Fibroblast of villous mesenchyme (primary cell): Measurements from ENCODE around the gene UBE2L6. TPM values are rescaled to one million over a fixed set of nuclear protein-coding genes. Genes with fewer than 3 reads are reported as not detected.

Experiments used
- DNase-seq: peaks from one replicate; pipeline ENCODE4 v3.0.0-alpha.2; 2010; ENCODE audit warnings: low read depth
- H3K4me3 ChIP-seq: 2 replicates; pipeline ENCODE4 v1.5.1; 2011; ENCODE audit warnings: low read depth, mild to moderate bottlenecking, low read length
- CTCF ChIP-seq: IDR thresholded peaks from 2 replicates; pipeline ENCODE4 v1.5.1; 2012; ENCODE audit warnings: low read depth, mild to moderate bottlenecking, low read length; ENCODE audit not compliant: insufficient read depth
- total RNA-seq: library from RNA; depleted of rRNA; stranded (reverse); fragments of >200 nt; gene quantifications from 2 replicates; pipeline ENCODE4 v1.2.3, GENCODE V29; 2012

Gene UBE2L6
- total RNA-seq, 1 donor: 73.0 TPM

- no peak overlapping the region for H3K4me3 ChIP-seq
- no peak for TF ChIP-seq CTCF
- no peak for DNase-seq
Observed at GRCh38 chr11:57596266-57596885, 28.9 kb upstream of the UBE2L6 start.

GRCh38 chr11:57588046-57588710, 20.7 kb upstream of the UBE2L6 start:
- no peak for TF ChIP-seq CTCF
- DNase-seq: no peak
- H3K4me3 ChIP-seq: no peak overlapping the region

GRCh38 chr11:57586711-57587245, 19.3 kb upstream of the UBE2L6 start:
- no peak for TF ChIP-seq CTCF
- DNase-seq: no peak
- no peak overlapping the region for H3K4me3 ChIP-seq

GRCh38 chr11:57585301-57585700, 17.8 kb upstream of the UBE2L6 start:
- TF ChIP-seq CTCF: no peak
- no peak for DNase-seq
- no peak overlapping the region for H3K4me3 ChIP-seq

- no peak for TF ChIP-seq CTCF
- no peak for DNase-seq
- H3K4me3 ChIP-seq: no peak overlapping the region
Observed at GRCh38 chr11:57584341-57584740, 16.9 kb upstream of the UBE2L6 start.

- no peak for DNase-seq
- no peak for TF ChIP-seq CTCF
- no peak overlapping the region for H3K4me3 ChIP-seq
Observed at GRCh38 chr11:57574061-57574460, 6.6 kb upstream of the UBE2L6 start.
